ENCODE data around the gene SLC2A13.
A peak's percentile ranks its signal among the peaks of the same experiment; 100 is the strongest.

Gene SLC2A13

DNA sequence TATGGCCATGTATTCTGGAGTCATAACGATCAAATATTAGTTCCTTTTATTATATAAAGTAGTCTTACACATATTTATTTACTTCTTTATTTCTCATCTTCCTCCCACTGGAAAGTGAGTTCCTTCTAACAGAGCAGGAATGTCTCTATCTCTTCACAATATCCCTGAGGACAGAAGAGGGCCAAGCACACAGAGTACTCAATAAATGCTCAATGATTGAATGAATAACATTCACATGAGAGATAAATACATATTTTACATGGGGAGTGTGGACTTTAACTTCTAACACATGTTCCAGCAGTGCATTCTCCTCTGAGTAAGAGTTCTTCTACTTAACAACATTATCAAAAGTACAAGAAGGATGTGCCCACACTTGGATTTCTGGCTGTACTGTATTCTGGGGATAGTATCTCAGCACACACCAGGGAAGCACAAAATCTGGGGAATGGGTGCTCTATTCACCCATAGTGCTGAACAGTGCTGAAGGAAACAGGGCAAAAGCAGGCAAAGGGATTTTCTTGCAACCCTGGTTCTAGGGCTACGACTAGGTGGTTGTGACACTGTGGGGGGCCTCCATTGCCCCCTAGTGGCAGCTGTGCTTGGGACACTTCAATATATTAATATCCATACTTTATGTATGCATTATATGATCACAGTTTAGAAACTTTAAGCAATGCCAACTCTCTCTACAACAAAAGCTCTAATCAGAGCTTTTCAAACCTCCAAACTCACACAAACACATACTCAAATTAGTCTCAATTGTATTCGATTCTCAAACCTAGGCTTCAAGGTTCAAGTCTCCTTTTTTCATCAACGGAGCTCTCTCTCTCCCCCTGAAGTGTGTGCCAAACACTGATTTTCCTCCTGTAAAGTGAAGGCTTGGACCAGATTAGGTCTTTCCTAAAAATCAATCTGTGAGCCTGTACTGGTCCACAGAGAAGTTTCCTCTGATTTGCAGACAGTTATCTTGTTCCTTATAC lies 115.5 kb downstream of the SLC2A13 start:
- peak; percentile 68 for DNase-seq

DNA sequence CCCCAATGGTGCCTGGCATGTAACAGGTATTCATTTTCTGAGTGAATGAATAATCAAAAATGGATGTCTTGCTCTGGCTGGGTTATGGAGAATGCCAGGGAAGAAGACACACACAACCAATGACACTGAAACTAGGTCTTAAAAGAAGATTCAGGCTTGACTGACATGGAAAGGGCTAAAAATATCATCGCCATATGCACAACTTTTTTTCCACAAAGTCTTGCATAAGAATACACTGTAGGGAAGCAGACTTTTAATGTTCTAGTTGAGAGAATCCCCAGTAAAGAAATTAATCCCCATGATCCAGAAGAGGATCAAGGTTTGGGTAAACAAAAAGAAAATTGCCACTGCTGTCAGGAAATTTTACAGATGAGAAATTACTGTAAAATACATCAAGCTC lies 116.4 kb downstream of the SLC2A13 start:
- DNase-seq, result no peak

DNA sequence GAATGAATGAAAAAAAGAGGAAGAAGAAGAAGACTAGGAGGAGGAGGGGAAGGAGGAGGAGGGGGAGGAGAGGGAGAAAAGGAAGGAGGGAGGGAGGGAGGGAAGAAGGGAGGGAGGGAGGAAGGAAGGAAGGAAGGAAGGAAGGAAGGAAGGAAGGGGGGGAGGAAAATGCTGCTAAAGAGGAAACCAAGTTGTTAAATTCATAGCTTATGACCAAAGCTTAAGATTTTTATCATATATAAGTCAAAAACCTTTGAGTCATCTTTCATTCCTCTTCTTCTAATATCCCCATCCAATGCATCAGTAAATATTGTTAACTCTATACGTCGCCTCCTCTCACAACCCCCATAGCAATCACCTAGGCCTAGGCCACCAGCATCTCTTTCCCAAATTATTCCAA lies 117.3 kb downstream of the SLC2A13 start:
- no peak for DNase-seq

DNA sequence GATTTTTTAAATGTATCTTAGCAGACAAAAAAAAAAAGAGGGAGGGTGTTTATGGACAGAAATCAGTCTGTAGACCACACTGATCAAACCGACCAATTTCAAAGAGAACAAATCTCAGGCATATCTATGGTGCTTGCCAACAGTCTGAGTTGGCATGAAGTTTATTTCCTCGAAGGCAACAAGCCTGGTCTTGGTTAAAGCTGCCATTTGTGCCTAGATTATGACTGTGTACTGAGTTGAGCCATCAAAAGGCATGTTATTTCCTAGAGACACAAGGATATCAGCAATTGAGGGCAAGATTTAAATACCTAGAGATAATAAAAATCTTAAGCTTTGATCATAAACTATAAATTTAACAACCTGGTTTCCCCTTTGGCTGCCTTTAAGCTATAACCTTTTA lies 119.2 kb downstream of the SLC2A13 start:
- DNase-seq, result no peak

DNA sequence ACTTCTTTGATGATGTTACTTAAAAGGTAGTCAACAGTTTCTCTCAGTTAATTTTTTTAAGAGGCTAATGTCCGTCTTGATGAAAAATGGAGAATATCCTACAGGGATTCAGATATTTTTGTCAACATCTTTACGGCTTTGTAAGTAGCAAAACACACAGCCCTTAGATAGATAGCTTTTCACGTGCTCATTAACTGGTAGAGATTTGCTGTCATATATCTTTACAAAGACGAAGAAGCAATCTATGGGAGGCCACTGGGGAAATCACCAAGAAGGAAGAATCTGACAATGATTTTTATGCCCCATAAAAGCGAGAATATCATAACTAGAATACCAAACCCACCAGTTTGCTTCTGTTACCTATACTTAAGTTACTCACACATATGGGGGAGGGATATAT lies 121.2 kb downstream of the SLC2A13 start:
- no peak for DNase-seq

DNA sequence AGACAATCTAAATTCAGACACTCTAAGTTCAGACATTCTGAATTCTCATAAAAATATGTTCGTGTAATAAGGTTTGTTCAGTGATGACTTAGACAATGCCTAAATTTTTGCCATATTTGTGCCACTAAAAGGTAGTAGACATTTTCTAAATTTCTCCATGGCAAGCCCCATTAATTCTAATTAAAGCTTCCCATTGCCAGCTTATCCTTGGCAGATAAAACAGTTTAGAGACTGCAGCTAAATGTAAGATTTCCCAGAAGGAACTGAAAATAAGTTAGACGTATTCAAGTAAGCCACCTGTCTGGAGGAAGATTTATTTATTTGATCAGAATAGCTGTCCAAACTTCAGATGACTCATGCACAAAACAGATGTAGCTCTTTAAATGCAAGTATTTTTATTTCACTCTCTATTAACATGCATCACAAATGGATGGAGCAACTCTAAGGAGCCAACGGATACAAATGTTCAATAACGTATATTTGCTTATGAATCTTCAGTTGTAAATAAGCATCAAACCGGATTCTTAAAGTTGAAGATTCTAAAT lies 130.4 kb downstream of the SLC2A13 start:
- DNase-seq, result no peak

DNA sequence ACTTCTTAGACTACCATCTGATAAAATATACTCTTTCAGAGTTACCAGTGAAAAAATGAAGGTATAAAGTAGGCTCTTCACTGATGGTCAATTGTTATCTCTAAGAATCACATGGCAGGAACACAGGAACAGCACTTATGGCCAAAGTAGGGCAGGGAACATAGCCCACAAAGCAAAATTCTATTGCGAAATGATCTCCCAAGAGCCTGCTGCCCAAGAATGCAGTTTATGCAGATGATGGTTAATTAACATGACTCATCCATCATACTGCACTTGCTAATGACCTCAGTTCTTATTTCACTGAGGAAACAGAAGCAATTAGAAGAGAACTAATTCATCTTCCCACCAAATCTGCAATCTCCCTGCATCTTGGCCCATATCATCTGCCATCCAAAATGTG lies 133.8 kb downstream of the SLC2A13 start:
- no peak for DNase-seq

DNA sequence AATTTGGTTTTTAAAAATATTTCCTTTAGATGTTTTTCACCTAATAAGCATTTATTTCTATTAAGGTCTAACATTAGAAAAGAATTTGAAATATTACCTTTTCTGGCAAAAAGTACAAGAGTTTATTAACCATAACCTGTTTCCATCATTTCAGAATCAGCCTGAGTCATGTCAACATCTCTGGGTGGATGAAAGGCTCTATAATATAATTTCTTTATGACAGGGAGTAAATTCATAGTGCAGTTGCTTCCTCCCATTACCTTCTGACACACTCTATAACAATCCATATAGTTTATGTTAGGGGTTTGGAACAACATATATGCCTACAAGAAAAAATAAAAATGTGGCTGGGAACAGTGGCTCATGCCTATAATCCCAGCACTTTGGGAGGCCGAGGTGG lies 134.5 kb downstream of the SLC2A13 start:
- no peak for DNase-seq

DNA sequence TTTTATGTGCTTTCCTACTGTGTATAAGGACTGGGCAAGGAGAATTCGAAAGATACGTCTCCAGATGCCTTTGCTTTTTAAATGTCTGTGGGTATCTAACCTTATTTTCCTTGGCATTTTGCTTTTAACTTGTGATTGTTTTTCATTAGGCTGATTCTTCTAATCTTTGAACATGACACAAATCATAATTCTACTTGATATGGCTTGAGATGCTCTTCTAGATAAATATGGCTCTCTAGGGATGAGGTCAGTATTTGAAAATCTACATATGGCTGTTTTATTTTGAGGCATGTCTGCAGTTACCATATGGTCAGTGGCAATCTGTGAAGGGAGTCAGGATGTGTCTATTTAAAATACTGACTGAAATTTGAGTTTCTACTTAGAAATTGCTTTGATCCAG lies 139.2 kb downstream of the SLC2A13 start:
- no peak for DNase-seq

DNA sequence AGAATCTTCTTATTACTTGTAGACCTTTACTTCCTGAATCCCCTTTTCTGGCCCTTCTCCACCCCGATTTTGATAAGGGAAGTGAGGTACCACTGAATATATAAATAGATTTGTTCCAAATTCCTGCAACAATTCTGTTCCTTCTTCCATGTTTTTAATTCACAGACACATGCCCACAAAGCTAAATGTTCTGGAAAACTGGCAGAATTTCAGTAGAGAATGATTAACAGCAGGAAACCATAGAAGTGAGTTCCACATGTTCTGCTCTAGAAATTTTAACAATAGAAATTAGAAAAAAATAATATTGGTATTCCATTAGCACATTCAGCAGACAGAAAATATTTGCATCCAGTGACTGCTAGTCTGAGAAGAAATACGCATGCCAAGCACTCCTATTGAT lies 139.6 kb downstream of the SLC2A13 start:
- no peak for DNase-seq

DNA sequence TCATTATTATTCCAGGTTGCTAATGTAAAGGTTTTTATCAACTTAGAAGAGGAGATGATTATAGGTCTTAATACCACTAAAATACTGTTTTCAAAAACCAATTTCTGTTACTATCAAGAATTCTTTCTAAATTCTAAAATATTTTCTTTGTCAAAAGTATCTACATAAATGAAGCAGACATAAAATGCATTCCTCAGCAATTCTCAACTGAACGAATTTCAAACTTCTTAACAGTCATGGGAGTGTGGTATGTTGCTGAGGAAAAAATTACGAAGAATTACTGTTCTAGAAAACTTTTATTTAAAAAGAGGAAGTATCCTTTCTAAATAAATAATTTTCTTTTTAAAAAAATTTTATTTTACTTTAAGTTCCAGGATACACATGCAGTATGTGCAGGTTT lies 146.4 kb downstream of the SLC2A13 start:
- DNase-seq, result no peak

DNA sequence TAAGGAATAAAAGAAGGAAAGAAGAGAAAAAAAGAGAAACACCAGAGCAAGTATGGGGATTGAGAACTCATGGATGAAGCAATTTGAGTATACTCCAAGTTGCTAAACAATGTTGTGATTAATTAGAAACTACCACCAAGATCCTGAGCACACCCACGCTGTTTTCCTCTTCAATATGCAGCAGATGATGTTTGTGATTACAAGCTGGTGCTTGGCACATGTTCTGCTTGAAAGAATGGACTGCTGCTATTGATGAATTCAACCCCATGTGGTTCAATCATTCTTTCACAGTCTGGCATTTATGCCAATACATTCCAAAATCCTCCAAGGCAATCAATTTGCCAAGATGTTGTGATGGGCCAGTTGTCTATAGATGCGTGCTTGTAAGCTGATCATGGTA lies 146.8 kb downstream of the SLC2A13 start:
- no peak for DNase-seq

DNA sequence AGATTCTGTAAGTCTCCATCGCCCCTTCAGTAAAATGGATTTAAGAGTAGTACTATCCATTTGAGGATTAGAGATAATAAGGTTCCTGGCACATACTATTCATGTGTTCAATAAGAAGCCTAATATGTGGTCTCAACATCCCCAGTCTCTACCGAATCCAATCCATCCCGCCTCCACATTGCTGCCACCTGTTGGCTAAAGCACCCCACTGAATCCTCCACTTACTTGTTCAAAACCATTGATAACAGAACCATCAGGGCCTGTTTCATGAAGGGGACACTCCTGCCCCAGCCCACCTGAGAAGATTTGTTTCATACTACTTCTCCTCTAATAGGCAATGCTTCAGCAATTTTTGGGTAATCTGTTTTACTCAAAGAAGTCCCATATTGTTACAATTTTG lies 147.5 kb downstream of the SLC2A13 start:
- no peak for DNase-seq

DNA sequence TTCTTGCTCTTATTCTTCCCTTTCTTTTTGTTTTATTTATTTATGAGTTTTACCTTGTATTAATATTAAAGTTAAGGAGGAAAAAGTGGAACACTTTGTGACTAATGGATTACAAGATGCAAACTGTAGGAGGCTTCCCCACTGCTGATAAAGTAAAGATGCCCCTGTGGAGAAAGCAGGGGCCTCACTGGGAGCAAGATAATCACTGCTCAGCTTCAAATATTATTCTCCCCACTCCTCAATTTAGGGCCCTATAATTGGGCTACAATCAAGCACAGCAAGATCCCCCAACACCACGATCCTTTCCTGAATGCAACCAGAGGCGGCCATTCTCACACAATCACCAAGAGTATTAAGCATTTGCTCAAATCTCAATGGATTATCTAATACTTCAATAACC lies 149.2 kb downstream of the SLC2A13 start:
- DNase-seq, result no peak

DNA sequence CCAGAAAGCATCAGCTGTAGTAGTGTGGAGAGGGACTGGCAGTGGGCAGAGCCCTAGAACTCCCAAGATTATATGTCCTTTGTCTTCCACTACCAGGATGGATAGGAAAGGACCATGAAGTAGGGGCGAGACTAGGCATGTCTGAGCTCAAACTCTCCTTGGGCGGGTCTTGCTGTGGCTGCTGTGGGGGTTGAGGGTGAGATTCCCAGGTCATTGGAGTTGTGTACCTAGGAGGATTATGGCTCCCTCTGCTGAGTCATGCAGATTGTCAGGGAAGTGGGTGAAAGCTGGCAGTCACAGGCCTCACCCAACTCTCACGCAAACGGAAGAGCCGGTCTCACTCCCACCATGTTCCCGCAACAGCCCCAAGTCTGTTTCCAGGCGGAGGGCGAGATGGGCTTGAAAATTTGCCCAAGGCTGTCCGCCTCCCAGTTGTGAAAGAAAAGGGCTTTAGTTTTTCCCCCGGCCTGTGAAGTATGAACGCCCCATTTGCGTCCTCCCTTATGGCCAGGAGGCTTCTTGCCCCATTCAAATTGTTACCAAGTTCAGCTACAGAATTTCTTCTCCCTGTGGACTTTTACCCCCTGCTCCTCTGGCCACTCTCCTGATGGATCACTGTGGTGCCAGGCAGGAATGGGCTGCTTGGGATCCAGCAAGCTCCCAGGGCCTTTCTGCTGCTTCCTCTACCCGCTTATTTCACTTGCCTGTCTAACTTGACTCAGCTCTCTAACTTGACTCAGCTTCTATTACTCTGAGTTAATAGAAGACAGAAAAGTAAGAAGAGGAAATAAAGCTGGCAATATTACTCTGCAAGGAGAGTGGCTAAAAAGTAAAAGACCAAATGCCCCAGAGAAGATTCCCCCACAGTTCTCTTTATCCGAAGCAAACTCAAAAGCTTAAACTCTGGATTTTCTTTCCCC lies 159.3 kb downstream of the SLC2A13 start:
- DNase-seq, result no peak

DNA sequence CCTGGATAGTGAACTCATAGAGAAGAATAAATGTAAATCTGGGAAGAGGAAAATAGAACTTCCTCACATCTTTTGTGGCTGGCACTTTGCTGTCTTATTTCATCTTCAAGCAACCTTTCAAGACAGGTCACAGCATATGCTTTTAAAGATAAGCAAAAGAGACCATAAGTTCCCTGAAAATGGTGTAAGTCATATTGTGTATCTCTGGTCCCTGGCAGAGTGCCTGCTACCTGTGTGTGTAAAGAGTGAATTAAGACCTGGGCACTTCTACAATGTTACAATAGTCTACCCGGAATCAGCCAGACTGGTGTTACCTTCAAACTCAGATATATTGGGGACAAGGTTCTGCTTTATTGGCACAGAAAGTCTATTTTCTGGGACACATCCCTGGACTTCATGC lies 168.8 kb downstream of the SLC2A13 start:
- DNase-seq, result no peak

DNA sequence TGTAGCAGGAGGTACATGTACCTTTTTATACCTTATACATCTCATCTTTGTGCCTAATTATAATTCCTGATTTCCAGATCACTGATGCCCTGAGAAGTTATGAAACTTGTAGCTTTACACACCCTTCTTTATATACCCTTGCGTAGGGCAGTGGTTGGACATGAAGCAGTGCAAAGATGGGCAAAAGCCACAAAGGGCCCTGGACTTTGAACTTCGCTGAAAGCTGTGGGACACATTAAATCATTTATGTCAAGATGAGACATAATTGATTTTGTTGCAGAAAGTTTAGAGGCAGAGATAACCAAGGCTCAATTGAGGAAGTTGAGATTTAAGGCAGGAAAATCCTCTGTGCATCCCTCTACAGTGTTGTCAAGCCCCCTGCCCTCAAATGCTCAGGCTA lies 170.0 kb downstream of the SLC2A13 start:
- DNase-seq, result no peak

DNA sequence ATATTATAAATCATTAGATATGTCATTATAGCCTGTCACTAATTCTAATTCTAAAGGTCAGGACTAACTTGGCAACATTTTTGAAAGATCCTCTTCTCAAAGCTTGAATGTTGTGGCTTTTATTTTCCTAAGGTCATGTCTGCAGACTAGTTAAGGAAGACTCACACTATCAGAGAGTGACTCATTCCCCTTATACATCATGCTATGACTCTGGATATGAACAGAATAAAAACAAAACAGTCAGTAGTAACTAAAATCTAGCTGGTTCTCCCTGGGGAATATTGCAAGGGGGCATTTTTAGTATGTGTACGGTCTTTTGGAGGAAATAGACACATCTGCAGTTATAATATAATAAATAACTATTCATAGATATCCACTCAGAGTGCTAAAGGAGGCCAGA lies 170.6 kb downstream of the SLC2A13 start:
- DNase-seq, result no peak

DNA sequence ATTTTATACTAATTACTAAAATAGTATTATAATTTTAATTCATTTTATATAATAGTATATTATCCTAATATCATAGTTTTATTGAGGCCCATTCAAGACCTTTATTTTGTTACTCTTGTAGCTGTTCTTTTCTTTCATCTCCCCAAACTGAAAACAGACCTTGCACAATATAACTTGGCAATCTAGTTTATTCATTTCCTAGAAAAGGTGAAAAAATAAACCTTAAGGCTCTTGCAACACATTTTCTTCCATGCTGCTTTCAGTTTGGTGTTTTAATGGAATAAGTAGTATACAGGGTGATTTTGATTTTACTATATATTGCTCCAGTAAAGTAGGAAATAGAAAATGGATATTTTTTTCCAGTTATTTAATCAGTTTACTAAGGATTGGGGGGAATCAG lies 174.0 kb downstream of the SLC2A13 start:
- no peak for DNase-seq

DNA sequence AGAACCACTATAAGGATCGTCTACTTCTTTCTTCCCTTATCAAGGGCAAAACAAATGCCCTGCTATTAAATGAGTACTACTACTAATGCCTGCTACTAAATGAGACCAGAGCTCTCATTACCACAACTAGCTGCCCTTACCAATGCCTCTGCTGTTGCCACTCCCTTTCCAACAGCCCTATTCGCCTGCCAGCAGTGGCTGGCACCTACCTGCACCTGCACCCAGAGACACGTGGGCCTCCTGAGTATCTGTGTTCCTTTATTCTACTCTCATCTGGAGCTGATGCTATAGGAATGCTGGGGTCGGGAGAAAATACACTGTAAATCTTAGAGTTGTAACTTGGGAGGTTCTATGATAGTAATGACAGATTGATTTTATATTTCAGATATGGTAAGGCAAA lies 174.7 kb downstream of the SLC2A13 start:
- no peak for DNase-seq

DNA sequence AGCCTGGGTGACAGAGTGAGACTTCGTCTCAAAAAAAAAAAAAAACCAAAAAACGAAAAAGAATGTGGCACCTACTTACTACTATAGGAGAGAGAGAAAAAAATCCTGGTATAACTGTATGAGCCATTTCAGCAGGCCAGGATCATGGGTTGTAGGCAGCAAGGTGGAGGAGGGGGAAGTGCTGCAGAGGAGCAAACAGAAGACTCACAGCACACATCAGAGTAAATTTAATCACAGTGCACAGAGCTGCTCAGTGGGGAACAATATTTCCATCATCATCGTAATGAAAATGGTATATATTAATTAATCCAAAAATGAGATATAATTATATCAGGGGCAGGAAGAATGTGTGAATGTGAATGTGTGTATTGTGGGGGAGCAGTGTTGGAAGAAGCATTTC lies 175.8 kb downstream of the SLC2A13 start:
- DNase-seq, result no peak

DNA sequence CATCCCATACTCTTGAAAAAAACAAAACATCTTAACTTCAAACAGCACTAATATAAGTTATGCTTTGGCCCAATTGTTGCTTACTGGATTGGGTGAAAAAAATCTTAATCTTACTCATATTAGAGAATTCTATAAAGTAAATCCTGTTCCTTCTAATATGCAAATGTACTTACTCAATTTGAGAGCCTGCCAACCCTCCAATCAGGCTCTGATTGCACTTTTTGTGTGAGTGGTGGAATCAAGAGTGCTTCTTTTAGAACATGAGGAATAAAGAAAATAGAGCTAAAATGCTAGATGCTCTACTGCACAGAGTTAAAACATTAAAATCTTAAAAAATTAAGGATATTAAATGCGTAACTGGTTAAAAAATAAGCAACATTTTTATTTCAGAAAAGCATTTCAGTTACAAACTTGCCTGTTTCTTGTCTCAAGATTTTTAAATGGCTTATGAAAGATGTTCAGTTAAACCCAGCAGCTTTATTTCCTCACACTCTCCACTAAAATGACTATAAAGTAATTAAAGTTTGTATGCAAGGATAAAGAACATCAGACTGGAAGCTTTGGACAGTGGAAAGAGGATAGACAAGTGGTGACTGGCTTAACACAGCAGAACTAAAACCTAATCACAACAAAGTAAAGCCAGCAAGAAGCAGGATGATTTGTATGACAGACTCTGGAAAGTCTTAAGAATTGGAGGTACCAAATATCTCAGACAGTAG lies 177.5 kb downstream of the SLC2A13 start:
- DNase-seq, result no peak

DNA sequence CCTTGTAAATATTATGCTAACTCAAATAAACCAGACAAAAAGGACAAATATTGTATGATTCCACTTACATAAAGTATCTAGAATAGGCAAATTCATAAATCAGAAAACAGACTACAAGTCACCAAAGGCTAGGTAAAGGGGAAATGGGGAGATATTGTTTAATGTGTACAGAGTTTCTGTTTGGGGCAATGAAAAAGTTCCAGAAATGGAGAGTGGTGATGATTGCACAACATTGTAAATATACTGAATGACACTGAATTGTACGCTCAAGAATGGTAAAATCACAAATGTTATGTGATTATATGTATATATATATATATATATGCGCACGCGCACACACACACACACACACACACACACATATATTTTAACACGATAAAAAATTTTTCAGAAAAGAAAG lies 182.5 kb downstream of the SLC2A13 start:
- DNase-seq, result no peak

Measured in islet precursor cell (in vitro differentiated cells).